IMR-90 (cell line): ENCODE measurements around the gene KLHL14.

Experiments
- BHLHE40 ChIP-seq: fragments of 150-350 bp; IDR thresholded peaks from 2 replicates; pipeline ENCODE4 v1.6.1; 2016; ENCODE audit warnings: mild to moderate bottlenecking, low read depth, low read length
- CEBPB ChIP-seq: IDR thresholded peaks from 2 replicates; pipeline ENCODE4 v1.6.1; 2012; ENCODE audit warnings: low read depth, low read length, improper control_type of control experiment
- MAFK ChIP-seq: IDR thresholded peaks from 2 replicates; pipeline ENCODE4 v1.6.1; 2012; ENCODE audit warnings: low read depth, low read length, improper control_type of control experiment
- POLR2A ChIP-seq: IDR thresholded peaks from 2 replicates; pipeline ENCODE4 v1.6.1; 2012; ENCODE audit warnings: mild to moderate bottlenecking, low read depth, low read length
- RCOR1 ChIP-seq: IDR thresholded peaks from 2 replicates; pipeline ENCODE4 v1.6.1; 2012; ENCODE audit warnings: mild to moderate bottlenecking, low read length, improper control_type of control experiment; ENCODE audit not compliant: insufficient replicate concordance
- SMC3 ChIP-seq: fragments of 150-350 bp; IDR thresholded peaks from 2 replicates; pipeline ENCODE4 v1.6.1; 2016; ENCODE audit warnings: low read depth, mild to moderate bottlenecking, antibody characterized with exemption, low read length, moderate library complexity
- TF ChIP-seq, protein P1 (sequence below): conservative IDR thresholded peaks from 2 replicates; pipeline ENCODE4 v1.5.1; 2012; ENCODE audit warnings: mild to moderate bottlenecking, low read depth, low read length, improper control_type of control experiment
- TF ChIP-seq, protein P2 (sequence below): fragments of 150-350 bp; IDR thresholded peaks from 2 replicates; pipeline ENCODE4 v1.6.1; 2017; ENCODE audit warnings: mild to moderate bottlenecking, antibody characterized with exemption, low read length, low read depth

DNA sequence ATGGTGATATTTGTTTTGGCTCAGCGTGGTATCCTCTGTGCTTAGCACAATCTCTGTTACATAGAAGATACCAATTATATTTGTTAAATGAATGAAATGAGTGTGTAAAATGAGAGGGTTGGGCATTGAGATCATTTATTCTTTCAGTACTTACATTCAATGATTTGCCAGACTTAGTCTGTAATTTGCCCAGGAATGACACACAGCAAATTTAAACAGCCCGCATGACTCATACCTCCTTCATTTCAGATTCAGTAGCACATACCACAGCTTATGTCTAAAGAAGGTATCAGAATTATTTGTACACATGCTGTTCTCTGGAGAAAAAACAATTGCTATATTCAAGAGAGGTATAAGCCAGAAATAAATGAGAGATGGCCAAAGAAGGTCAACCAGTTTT lies 37.0 kb downstream of the KLHL14 start:
- TF ChIP-seq, protein P1, sequence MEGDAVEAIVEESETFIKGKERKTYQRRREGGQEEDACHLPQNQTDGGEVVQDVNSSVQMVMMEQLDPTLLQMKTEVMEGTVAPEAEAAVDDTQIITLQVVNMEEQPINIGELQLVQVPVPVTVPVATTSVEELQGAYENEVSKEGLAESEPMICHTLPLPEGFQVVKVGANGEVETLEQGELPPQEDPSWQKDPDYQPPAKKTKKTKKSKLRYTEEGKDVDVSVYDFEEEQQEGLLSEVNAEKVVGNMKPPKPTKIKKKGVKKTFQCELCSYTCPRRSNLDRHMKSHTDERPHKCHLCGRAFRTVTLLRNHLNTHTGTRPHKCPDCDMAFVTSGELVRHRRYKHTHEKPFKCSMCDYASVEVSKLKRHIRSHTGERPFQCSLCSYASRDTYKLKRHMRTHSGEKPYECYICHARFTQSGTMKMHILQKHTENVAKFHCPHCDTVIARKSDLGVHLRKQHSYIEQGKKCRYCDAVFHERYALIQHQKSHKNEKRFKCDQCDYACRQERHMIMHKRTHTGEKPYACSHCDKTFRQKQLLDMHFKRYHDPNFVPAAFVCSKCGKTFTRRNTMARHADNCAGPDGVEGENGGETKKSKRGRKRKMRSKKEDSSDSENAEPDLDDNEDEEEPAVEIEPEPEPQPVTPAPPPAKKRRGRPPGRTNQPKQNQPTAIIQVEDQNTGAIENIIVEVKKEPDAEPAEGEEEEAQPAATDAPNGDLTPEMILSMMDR = no peak
- no peak for TF ChIP-seq POLR2A
- no peak for TF ChIP-seq SMC3
- no peak for TF ChIP-seq BHLHE40
- TF ChIP-seq, protein P2, sequence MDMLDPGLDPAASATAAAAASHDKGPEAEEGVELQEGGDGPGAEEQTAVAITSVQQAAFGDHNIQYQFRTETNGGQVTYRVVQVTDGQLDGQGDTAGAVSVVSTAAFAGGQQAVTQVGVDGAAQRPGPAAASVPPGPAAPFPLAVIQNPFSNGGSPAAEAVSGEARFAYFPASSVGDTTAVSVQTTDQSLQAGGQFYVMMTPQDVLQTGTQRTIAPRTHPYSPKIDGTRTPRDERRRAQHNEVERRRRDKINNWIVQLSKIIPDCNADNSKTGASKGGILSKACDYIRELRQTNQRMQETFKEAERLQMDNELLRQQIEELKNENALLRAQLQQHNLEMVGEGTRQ = no peak
- no peak for TF ChIP-seq RCOR1
- TF ChIP-seq CEBPB = no peak
- TF ChIP-seq MAFK = no peak
